ENCODE results near the gene COBL.

COBL gene

GRCh38 chr7:51140199-51141164 lies 176.1 kb downstream of the COBL start:
- ATAC-seq, result no peak

- ATAC-seq, result no peak
Measured at GRCh38 chr7:51139796-51140195, 176.8 kb downstream of the COBL start.

GRCh38 chr7:51138123-51139085 lies 178.2 kb downstream of the COBL start:
- ATAC-seq, result no peak

GRCh38 chr7:51135576-51135975 lies 181.0 kb downstream of the COBL start:
- no peak for ATAC-seq

GRCh38 chr7:51134013-51134441 lies 182.6 kb downstream of the COBL start:
- ATAC-seq, result no peak

GRCh38 chr7:51132661-51133060 lies 183.9 kb downstream of the COBL start:
- ATAC-seq, result no peak

- ATAC-seq, result no peak
Measured at GRCh38 chr7:51129527-51130472, 186.8 kb downstream of the COBL start.

GRCh38 chr7:51128545-51129435 lies 187.8 kb downstream of the COBL start:
- no peak for ATAC-seq

GRCh38 chr7:51127618-51127904 lies 189.0 kb downstream of the COBL start:
- no peak for ATAC-seq

GRCh38 chr7:51126813-51127617 lies 189.6 kb downstream of the COBL start:
- no peak for ATAC-seq

GRCh38 chr7:51126324-51126723 lies 190.3 kb downstream of the COBL start:
- ATAC-seq, result no peak

- no peak for ATAC-seq
Measured at GRCh38 chr7:51124321-51124720, 192.3 kb downstream of the COBL start.

GRCh38 chr7:51123322-51124019 lies 193.1 kb downstream of the COBL start:
- ATAC-seq, result peak; percentile 92 to 97

GRCh38 chr7:51121931-51122425 lies 194.6 kb downstream of the COBL start:
- ATAC-seq, result no peak

GRCh38 chr7:51121036-51121790 lies 195.4 kb downstream of the COBL start:
- no peak for ATAC-seq

- ATAC-seq, result no peak
Measured at GRCh38 chr7:51118628-51119027, 198.0 kb downstream of the COBL start.

- no peak for ATAC-seq
Measured at GRCh38 chr7:51114501-51114900, 202.1 kb downstream of the COBL start.

GRCh38 chr7:51113962-51114361 lies 202.6 kb downstream of the COBL start:
- ATAC-seq, result no peak

GRCh38 chr7:51113560-51113959 lies 203.0 kb downstream of the COBL start:
- ATAC-seq, result no peak
